Islet precursor cell (in vitro differentiated cells): ENCODE measurements around the gene NHS.
"Not testable (repeated sequence)": the region's sequence is repeated elsewhere in the genome, so short reads cannot be mapped to it uniquely, and the experiment has no call there.

Experiments
- DNase-seq: peaks from one replicate; pipeline ENCODE4 v3.0.0-alpha.2; 2018

The NHS gene

GRCh38 chrX:17409566-17410290 is 34.7 kb downstream of the NHS start:
- no peak for DNase-seq

- DNase-seq: no peak
Observed at GRCh38 chrX:17410651-17411050, 35.7 kb downstream of the NHS start.

GRCh38 chrX:17411205-17411604 is 36.2 kb downstream of the NHS start:
- DNase-seq: no peak

- no peak for DNase-seq
Observed at GRCh38 chrX:17412692-17413091, 37.7 kb downstream of the NHS start.

GRCh38 chrX:17413228-17413627 is 38.2 kb downstream of the NHS start:
- DNase-seq: no peak

GRCh38 chrX:17414027-17414658 is 39.1 kb downstream of the NHS start:
- no peak for DNase-seq

- no peak for DNase-seq
Observed at GRCh38 chrX:17414839-17415238, 39.8 kb downstream of the NHS start.

GRCh38 chrX:17415242-17415810 is 40.3 kb downstream of the NHS start:
- DNase-seq: no peak

- no peak for DNase-seq
Observed at GRCh38 chrX:17417372-17417771, 42.4 kb downstream of the NHS start.

GRCh38 chrX:17425136-17425535 is 50.1 kb downstream of the NHS start:
- no peak for DNase-seq

- no peak for DNase-seq
Observed at GRCh38 chrX:17425551-17425950, 50.6 kb downstream of the NHS start.

GRCh38 chrX:17431171-17431570 is 56.2 kb downstream of the NHS start:
- DNase-seq: no peak

- no peak for DNase-seq
Observed at GRCh38 chrX:17432158-17432557, 57.2 kb downstream of the NHS start.

GRCh38 chrX:17433965-17434364 is 59.0 kb downstream of the NHS start:
- DNase-seq: peak; percentile 60

GRCh38 chrX:17435476-17435875 is 60.5 kb downstream of the NHS start:
- DNase-seq: peak; percentile 60

GRCh38 chrX:17438221-17438620 is 63.2 kb downstream of the NHS start:
- DNase-seq: no peak

- no peak for DNase-seq
Observed at GRCh38 chrX:17440258-17440657, 65.3 kb downstream of the NHS start.

- no peak for DNase-seq
Observed at GRCh38 chrX:17440836-17441235, 65.8 kb downstream of the NHS start.

GRCh38 chrX:17441965-17442364 is 67.0 kb downstream of the NHS start:
- DNase-seq: no peak

- no peak for DNase-seq
Observed at GRCh38 chrX:17442898-17443297, 67.9 kb downstream of the NHS start.

- no peak for DNase-seq
Observed at GRCh38 chrX:17443556-17443955, 68.6 kb downstream of the NHS start.

- DNase-seq: not testable (repeated sequence)
Observed at GRCh38 chrX:17446269-17446668, 71.3 kb downstream of the NHS start.

GRCh38 chrX:17448188-17448587 is 73.2 kb downstream of the NHS start:
- no peak for DNase-seq

- no peak for DNase-seq
Observed at GRCh38 chrX:17449866-17450265, 74.9 kb downstream of the NHS start.

GRCh38 chrX:17453788-17454187 is 78.8 kb downstream of the NHS start:
- no peak for DNase-seq
